ENCODE results near the gene HSD17B7. TPM values are rescaled to one million over a fixed set of nuclear protein-coding genes. Genes with fewer than 3 reads are reported as not detected.

The HSD17B7 gene
- total RNA-seq, 1 donor from 2014 or later, result 10.9 TPM

GRCh38 chr1:162857850-162858249, 67.3 kb downstream of the HSD17B7 start:
- no peaks in the 10 kb centered on the region for H3K9me3 Mint-ChIP-seq (ENCODE audit: unreplicated experiment)
- no peaks in the 10 kb centered on the region for H3K36me3 Mint-ChIP-seq (ENCODE audit: low read depth, unreplicated experiment)
- H3K27me3 ChIP-seq (ENCODE audit: insufficient read depth, low read length), result no peaks in the 10 kb centered on the region

GRCh38 chr1:162859191-162859590, 68.7 kb downstream of the HSD17B7 start:
- Mint-ChIP-seq H3K36me3 (ENCODE audit: low read depth, unreplicated experiment) (no peaks in the 10 kb centered on the region), H3K4me1 (ENCODE audit: low read depth, unreplicated experiment) (peaks cover 20% of the 10 kb centered on the region), H3K27me3 (ENCODE audit: low read depth, unreplicated experiment) (no peaks in the 10 kb centered on the region), H3K27ac (ENCODE audit: unreplicated experiment) (no peak overlapping the region), H3K4me3 (ENCODE audit: unreplicated experiment) (no peak overlapping the region), H3K9me3 (ENCODE audit: unreplicated experiment) (no peaks in the 10 kb centered on the region)
- H2AFZ ChIP-seq (ENCODE audit: low read depth, low read length), result no peak overlapping the region
- no peak overlapping the region for H3K4me3 ChIP-seq (ENCODE audit: insufficient read depth, low read depth, low read length)
- no peaks in the 10 kb centered on the region for H3K79me2 ChIP-seq (ENCODE audit: insufficient read depth, low read length)
- no peaks in the 10 kb centered on the region for H3K27me3 ChIP-seq (ENCODE audit: insufficient read depth, low read length)
- FAIRE-seq (no peak), DNase-seq (ENCODE audit: low read depth) (no peak)
- no peaks in the 10 kb centered on the region for H4K20me1 ChIP-seq (ENCODE audit: insufficient read depth, low read length)
- H3K4me2 ChIP-seq (ENCODE audit: low read length), result no peak overlapping the region
- H3K36me3 ChIP-seq (ENCODE audit: insufficient read depth, low read length), result no peaks in the 10 kb centered on the region
- TF ChIP-seq EZH2 (IDR thresholded peaks at IDR 0.05; ENCODE audit: insufficient read depth, low read length) (no peak), CTCF (IDR thresholded peaks at IDR 0.05; ENCODE audit: insufficient read depth, low read depth, low read length) (no peak)
- no peak overlapping the region for H3K27ac ChIP-seq (ENCODE audit: low read depth, low read length)
- no peaks in the 10 kb centered on the region for H3K9me3 ChIP-seq (ENCODE audit: insufficient read depth, low read depth, low read length)
- no peak overlapping the region for H3K9ac ChIP-seq (ENCODE audit: low read length)
- H3K4me1 ChIP-seq (ENCODE audit: insufficient read depth, low read length), result peaks cover 45% of the 10 kb centered on the region

More at GRCh38 chr1:162857850-162858249, 67.3 kb downstream of the HSD17B7 start:
- TF ChIP-seq CTCF (IDR thresholded peaks at IDR 0.05; ENCODE audit: insufficient read depth, low read depth, low read length) (no peak), EZH2 (IDR thresholded peaks at IDR 0.05; ENCODE audit: insufficient read depth, low read length) (no peak)
- Mint-ChIP-seq H3K27me3 (ENCODE audit: low read depth, unreplicated experiment) (no peaks in the 10 kb centered on the region), H3K4me1 (ENCODE audit: low read depth, unreplicated experiment) (peaks cover 20% of the 10 kb centered on the region), H3K4me3 (ENCODE audit: unreplicated experiment) (no peak overlapping the region), H3K27ac (ENCODE audit: unreplicated experiment) (no peak overlapping the region)
- Histone ChIP-seq H4K20me1 (ENCODE audit: insufficient read depth, low read length) (no peaks in the 10 kb centered on the region), H3K4me1 (ENCODE audit: insufficient read depth, low read length) (peaks cover 47% of the 10 kb centered on the region), H3K79me2 (ENCODE audit: insufficient read depth, low read length) (no peaks in the 10 kb centered on the region), H3K4me2 (ENCODE audit: low read length) (peak overlapping the region; percentile 18), H3K36me3 (ENCODE audit: insufficient read depth, low read length) (no peaks in the 10 kb centered on the region), H3K9ac (ENCODE audit: low read length) (peak overlapping the region; percentile 38), H3K4me3 (ENCODE audit: insufficient read depth, low read depth, low read length) (no peak overlapping the region), H3K27ac (ENCODE audit: low read depth, low read length) (peak overlapping the region; percentile 92), H2AFZ (ENCODE audit: low read depth, low read length) (no peak overlapping the region), H3K9me3 (ENCODE audit: insufficient read depth, low read depth, low read length) (no peaks in the 10 kb centered on the region)
- no peak for FAIRE-seq
- peak; percentile 60 for DNase-seq (ENCODE audit: low read depth)

GRCh38 chr1:162861101-162861500, 70.6 kb downstream of the HSD17B7 start, which contains the start of gene CCDC190:
CCDC190 (minus strand) TSS chr1:162861175; CDS start chr1:162859646, 1,529 bp downstream.
- H3K27me3 Mint-ChIP-seq (ENCODE audit: low read depth, unreplicated experiment), result no peaks in the 10 kb centered on the region
- no peak within 1 kb of the TSS for H3K27ac Mint-ChIP-seq (ENCODE audit: unreplicated experiment)
- Histone ChIP-seq H3K9ac (ENCODE audit: low read length) (no peak within 1 kb of the TSS), H3K36me3 (ENCODE audit: insufficient read depth, low read length) (no peaks in the 10 kb centered on the region), H4K20me1 (ENCODE audit: insufficient read depth, low read length) (no peaks in the 10 kb centered on the region), H2AFZ (ENCODE audit: low read depth, low read length) (peak within 1 kb of the TSS; percentile 43), H3K27me3 (ENCODE audit: insufficient read depth, low read length) (no peaks in the 10 kb centered on the region), H3K4me3 (ENCODE audit: insufficient read depth, low read depth, low read length) (no peak within 1 kb of the TSS), H3K27ac (ENCODE audit: low read depth, low read length) (no peak within 1 kb of the TSS), H3K9me3 (ENCODE audit: insufficient read depth, low read depth, low read length) (no peaks in the 10 kb centered on the region), H3K4me1 (ENCODE audit: insufficient read depth, low read length) (peaks cover 28% of the 10 kb centered on the region), H3K79me2 (ENCODE audit: insufficient read depth, low read length) (no peaks in the 10 kb centered on the region), H3K4me2 (ENCODE audit: low read length) (peak within 1 kb of the TSS; percentile 13)
- no peaks in the 10 kb centered on the region for H3K9me3 Mint-ChIP-seq (ENCODE audit: unreplicated experiment)
- H3K4me1 Mint-ChIP-seq (ENCODE audit: low read depth, unreplicated experiment), result peaks cover 8% of the 10 kb centered on the region
- H3K4me3 Mint-ChIP-seq (ENCODE audit: unreplicated experiment), result no peak within 1 kb of the TSS
- DNase-seq (ENCODE audit: low read depth), result peak; percentile 49
- no peaks in the 10 kb centered on the region for H3K36me3 Mint-ChIP-seq (ENCODE audit: low read depth, unreplicated experiment)
- TF ChIP-seq CTCF (IDR thresholded peaks at IDR 0.05; ENCODE audit: insufficient read depth, low read depth, low read length), result no peak
- TF ChIP-seq EZH2 (IDR thresholded peaks at IDR 0.05; ENCODE audit: insufficient read depth, low read length), result no peak
- no peak for FAIRE-seq

Measured in astrocyte (in vitro differentiated cells and primary cell).